Common myeloid progenitor, CD34-positive (primary cell): ENCODE measurements around the gene OTC.

Source experiments
- CTCF ChIA-PET: fragments of 350-600 bp; sonication (Branson Sonifier 250); formaldehyde crosslinking; loops from one replicate; lab custom pipeline; 2021; ENCODE audit warnings: antibody characterized with exemption; lab: Charles Lee
- POLR2A ChIA-PET: fragments of 350-600 bp; sonication (Branson Sonifier 250); formaldehyde crosslinking; loops from one replicate; lab custom pipeline; 2021; ENCODE audit warnings: antibody characterized with exemption; lab: Charles Lee
- DNase-seq, 3 donors: peaks; one replicate each; pipeline versions ENCODE4 v3.0.0 to v3.0.0-alpha.2; 2013
- H3K27ac ChIP-seq, 2 experiments: 1 replicate in 1 of 2; 2 replicates in 1 of 2; pipeline ENCODE4 v1.7.0; 2013; ENCODE audit warnings: inconsistent platforms in 2 of 2, low read length in 2 of 2, mild to moderate bottlenecking in 2 of 2, low read depth in 1 of 2, moderate library complexity in 1 of 2; ENCODE audit not compliant: severe bottlenecking in 2 of 2, insufficient read depth in 1 of 2, poor library complexity in 1 of 2
- H3K27me3 ChIP-seq, 5 experiments: replicated peaks in 2 of 5; 1 replicate in 3 of 5; 2 replicates in 2 of 5; pipeline versions ENCODE4 v1.6.1 to v1.7.0; 2013; ENCODE audit warnings: low read length in 4 of 5, mild to moderate bottlenecking in 2 of 5, moderate library complexity in 2 of 5, inconsistent platforms in 1 of 5; ENCODE audit not compliant: insufficient read depth in 5 of 5, control insufficient read depth in 4 of 5
- H3K36me3 ChIP-seq, 4 experiments: 1 replicate in 2 of 4; 2 replicates in 2 of 4; pipeline versions ENCODE4 v1.6.1 to v1.7.0; 2013; ENCODE audit warnings: low read length in 3 of 4, control low read depth in 1 of 4, mild to moderate bottlenecking in 1 of 4; ENCODE audit not compliant: control insufficient read depth in 4 of 4, insufficient read depth in 4 of 4
- H3K4me1 ChIP-seq, 4 experiments: 1 replicate in 3 of 4; 2 replicates in 1 of 4; pipeline versions ENCODE4 v1.6.1 to v1.7.1; 2013; ENCODE audit warnings: low read length in 3 of 4, mild to moderate bottlenecking in 3 of 4, control low read depth in 1 of 4, inconsistent platforms in 1 of 4, moderate library complexity in 1 of 4; ENCODE audit not compliant: control insufficient read depth in 4 of 4, insufficient read depth in 4 of 4; ENCODE audit errors: control extremely low read depth in 1 of 4
- H3K4me3 ChIP-seq, 7 experiments: 1 replicate in 4 of 7; 2 replicates in 3 of 7; pipeline versions ENCODE4 v1.5.1 to v1.7.0; 2013; ENCODE audit warnings: mild to moderate bottlenecking in 7 of 7, low read length in 6 of 7, moderate library complexity in 6 of 7, inconsistent platforms in 2 of 7, low read depth in 2 of 7, control low read depth in 1 of 7; ENCODE audit not compliant: insufficient read depth in 4 of 7, control insufficient read depth in 1 of 7; ENCODE audit errors: extremely low read depth in 1 of 7
- H3K9me3 ChIP-seq, 5 experiments: 1 replicate in 4 of 5; 2 replicates in 1 of 5; pipeline versions ENCODE4 v1.6.1 to v1.7.1; 2013; ENCODE audit warnings: low read length in 4 of 5, mild to moderate bottlenecking in 2 of 5, inconsistent platforms in 1 of 5, low read depth in 1 of 5, moderate library complexity in 1 of 5; ENCODE audit not compliant: control insufficient read depth in 4 of 5, insufficient read depth in 2 of 5; ENCODE audit errors: control extremely low read depth in 1 of 5
- WGBS: methylation state at CpG from one replicate; pipeline ENCODE4 v1.1.5; 2013; ENCODE audit not compliant: insufficient coverage; 5-methylcytosine and 5-hydroxymethylcytosine counted together

OTC gene

GRCh38 chrX:38438321-38438720 lies 85.9 kb downstream of the OTC start:
- Histone ChIP-seq H3K4me3 (no peak overlapping the region), H3K4me1 (no peaks in the 10 kb centered on the region), H3K27me3 (no peaks in the 10 kb centered on the region), H3K36me3 (no peaks in the 10 kb centered on the region), H3K27ac (no peak overlapping the region), H3K9me3 (no peaks in the 10 kb centered on the region)
- CTCF ChIA-PET: no interaction called here
- DNase-seq: peak in 1 of 3 donors; percentile 0
- POLR2A ChIA-PET: no interaction called here
- WGBS: 62% methylated on average over 5 of the region's 5 CpGs

GRCh38 chrX:38452603-38453002 lies 100.2 kb downstream of the OTC start:
- POLR2A ChIA-PET: no interaction called here

DNA sequence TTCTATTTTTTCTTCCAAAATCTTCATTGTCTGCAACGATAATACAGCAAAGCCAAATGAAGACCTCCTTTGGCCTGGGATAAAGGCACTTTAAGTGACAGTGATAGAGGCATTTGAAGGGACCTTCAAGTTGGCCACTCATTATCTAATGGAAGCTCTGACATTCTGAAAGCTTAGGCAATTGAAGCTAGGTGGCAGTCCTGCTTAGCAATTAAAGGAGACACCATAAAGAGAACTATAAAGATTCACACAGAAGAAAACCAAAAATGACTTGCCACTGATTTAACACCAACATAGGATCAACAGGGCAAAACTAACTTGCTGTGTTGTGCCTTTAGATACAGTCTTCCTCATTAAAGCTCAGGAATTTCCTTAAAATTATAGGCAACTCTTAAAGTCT lies 105.7 kb downstream of the OTC start:
- no CpG with 5 or more reads among the region's 1 CpG for WGBS
- DNase-seq: peak; percentile 8 to 39 (median 26)
- Histone ChIP-seq H3K4me1 (no peaks in the 10 kb centered on the region), H3K9me3 (peaks cover 0 to 3% (median 0%) of the 10 kb centered on the region in 5 experiments), H3K27me3 (no peaks in the 10 kb centered on the region), H3K27ac (no peak overlapping the region), H3K36me3 (no peaks in the 10 kb centered on the region), H3K4me3 (no peak overlapping the region)
- CTCF ChIA-PET: interaction anchor here (1.0 to 1.7 kb wide), 4 partner anchors 11 to 200 kb away, joined by 3 to 9 read pairs (median 4); no protein-coding TSS in a partner anchor
- POLR2A ChIA-PET: no interaction called here

More at GRCh38 chrX:38452603-38453002, 100.2 kb downstream of the OTC start:
- H3K4me3 ChIP-seq: no peak overlapping the region
- CTCF ChIA-PET: no interaction called here
- no peak for DNase-seq
- no peaks in the 10 kb centered on the region for H3K36me3 ChIP-seq
- peaks cover 0 to 1% (median 0%) of the 10 kb centered on the region in 5 experiments for H3K9me3 ChIP-seq
- no peak overlapping the region for H3K27ac ChIP-seq
- no peaks in the 10 kb centered on the region for H3K27me3 ChIP-seq
- no peaks in the 10 kb centered on the region for H3K4me1 ChIP-seq

DNA sequence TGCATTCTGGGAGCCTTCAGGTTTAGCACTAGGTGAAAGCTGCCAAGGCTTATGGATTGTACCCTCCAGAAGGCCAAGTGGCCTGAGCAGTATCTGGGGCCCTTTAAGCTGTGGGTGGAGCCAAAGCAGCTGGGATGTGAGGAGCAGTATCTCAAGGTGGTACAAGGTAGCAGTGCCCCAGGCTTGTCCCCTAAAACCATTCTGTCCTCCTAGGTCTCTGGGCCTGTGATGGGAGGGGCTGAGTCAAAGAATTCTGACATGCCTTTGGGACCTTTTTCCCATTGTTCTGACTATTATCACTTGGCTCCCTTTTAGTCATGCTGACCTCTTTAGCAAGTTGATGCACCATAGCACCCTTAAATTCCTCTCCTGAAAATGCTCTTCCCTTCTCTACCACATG lies 109.9 kb downstream of the OTC start:
- ChIA-PET POLR2A (no interaction called here), CTCF (no interaction called here)
- no peak for DNase-seq
- H3K4me3 ChIP-seq: no peak overlapping the region
- no peaks in the 10 kb centered on the region for H3K36me3 ChIP-seq
- peaks cover 0 to 2% (median 0%) of the 10 kb centered on the region in 5 experiments for H3K27me3 ChIP-seq
- peaks cover 0 to 3% (median 0%) of the 10 kb centered on the region in 5 experiments for H3K9me3 ChIP-seq
- no peaks in the 10 kb centered on the region for H3K4me1 ChIP-seq
- no peak overlapping the region for H3K27ac ChIP-seq

DNA sequence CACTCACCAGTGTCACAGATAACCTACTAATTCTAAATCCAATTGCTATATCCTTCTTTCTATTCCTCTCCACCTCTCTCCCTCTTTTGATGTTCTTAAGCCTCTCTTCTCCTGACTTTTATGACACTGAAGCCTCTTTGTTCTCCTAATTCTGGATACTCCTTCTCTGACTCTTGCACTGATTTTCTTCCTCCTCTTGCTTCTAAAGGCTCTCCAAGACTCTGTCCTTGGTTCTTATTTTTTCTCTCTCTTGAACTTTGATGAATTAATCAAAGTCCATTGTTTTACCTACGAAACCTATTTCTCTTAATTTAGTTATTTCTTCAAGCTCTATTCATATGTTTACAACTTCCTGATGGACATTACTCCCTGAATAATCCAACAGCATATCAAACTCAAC lies 113.3 kb downstream of the OTC start:
- Histone ChIP-seq H3K9me3 (peaks cover 0 to 6% (median 0%) of the 10 kb centered on the region in 5 experiments), H3K36me3 (no peaks in the 10 kb centered on the region), H3K4me1 (no peaks in the 10 kb centered on the region), H3K4me3 (no peak overlapping the region), H3K27ac (no peak overlapping the region), H3K27me3 (peaks cover 0 to 2% (median 0%) of the 10 kb centered on the region in 5 experiments)
- ChIA-PET POLR2A (interaction anchor here (0.6 kb wide), 1 partner anchor 68 kb away, joined by 3 read pairs; no protein-coding TSS in a partner anchor), CTCF (no interaction called here)
- 57% methylated on average over 1 of the region's 1 CpG for WGBS
- DNase-seq: no peak

- WGBS: 84% methylated on average over 5 of the region's 6 CpGs
- Histone ChIP-seq H3K4me3 (no peak overlapping the region), H3K9me3 (peaks cover 0 to 2% (median 0%) of the 10 kb centered on the region in 5 experiments), H3K4me1 (no peaks in the 10 kb centered on the region), H3K27ac (no peak overlapping the region), H3K36me3 (no peaks in the 10 kb centered on the region), H3K27me3 (peaks cover 0 to 2% (median 0%) of the 10 kb centered on the region in 5 experiments)
- POLR2A ChIA-PET: no interaction called here
- CTCF ChIA-PET: interaction anchor here (1.2 kb wide), 1 partner anchor 11 kb away, joined by 3 read pairs; no protein-coding TSS in a partner anchor
- DNase-seq: no peak
Measured at GRCh38 chrX:38468563-38469157, 116.3 kb downstream of the OTC start.
